Measurements from ENCODE around the gene ITGA8. TPM values are rescaled to one million over a fixed set of nuclear protein-coding genes. Genes with fewer than 3 reads are reported as not detected.

Gene ITGA8
- total RNA-seq, 5 donors from 2014 or later (not counting 1 experiment from before 2014, with no cell fraction given): 0.03 to 0.06 (median 0.06) TPM; not detected in 2

DNA sequence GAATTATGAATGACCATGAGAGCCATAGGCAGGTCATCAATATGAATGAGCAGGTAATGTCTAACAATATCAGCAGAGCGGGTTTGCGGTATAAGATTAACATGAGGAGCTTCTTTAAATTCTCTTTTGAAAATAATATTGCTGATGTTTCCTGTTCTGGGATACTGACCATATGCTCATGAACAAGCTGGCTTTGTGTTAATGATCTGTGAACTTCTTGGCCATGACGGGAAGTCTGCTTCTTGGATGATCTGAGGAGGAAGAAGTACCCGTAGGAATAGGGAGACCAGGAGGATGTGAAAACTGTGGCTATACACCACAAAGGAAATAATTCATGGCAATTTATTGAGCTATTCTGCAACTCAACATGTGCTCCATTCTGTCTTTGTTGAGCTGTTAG is 38.6 kb downstream of the ITGA8 start:
- DNase-seq (no peak), ATAC-seq (replicated peaks in 1 of 4) (no peak)
- no peak overlapping the region for H3K27ac Mint-ChIP-seq
- H3K27me3 ChIP-seq (replicated peaks in 1 of 2; ENCODE audit: control insufficient read depth in 2 of 2, extremely low read depth in 1 of 2, insufficient read depth in 2 of 2, low read length in 1 of 2): peaks cover 0 to 2% of the 10 kb centered on the region in 2 experiments
- H3K4me3 ChIP-seq (ENCODE audit: control insufficient read depth in 1 of 2, extremely low read depth in 1 of 2, low read length in 1 of 2): no peak overlapping the region
- no peaks in the 10 kb centered on the region for H3K36me3 Mint-ChIP-seq
- no peaks in the 10 kb centered on the region for H3K36me3 ChIP-seq (ENCODE audit: control insufficient read depth in 2 of 2, extremely low read depth in 1 of 2, insufficient read depth in 1 of 2, low read length in 1 of 2)
- H3K9me3 Mint-ChIP-seq: no peaks in the 10 kb centered on the region
- H3K9me3 ChIP-seq: no peaks in the 10 kb centered on the region
- POLR2A ChIA-PET: no interaction called here
- WGBS (ENCODE audit: insufficient coverage): 79% methylated on average over 3 of the region's 4 CpGs
- H3K27ac ChIP-seq (ENCODE audit: low read length): no peak overlapping the region
- H3K4me1 ChIP-seq (ENCODE audit: control insufficient read depth in 1 of 2, extremely low read depth in 1 of 2, insufficient read depth in 2 of 2, low read length in 2 of 2): no peaks in the 10 kb centered on the region
- H3K4me3 Mint-ChIP-seq: no peak overlapping the region
- CTCF ChIA-PET: no interaction called here
- peaks cover 25 to 39% of the 10 kb centered on the region in 2 donors for H3K27me3 Mint-ChIP-seq
- H3K4me1 Mint-ChIP-seq: no peaks in the 10 kb centered on the region

DNA sequence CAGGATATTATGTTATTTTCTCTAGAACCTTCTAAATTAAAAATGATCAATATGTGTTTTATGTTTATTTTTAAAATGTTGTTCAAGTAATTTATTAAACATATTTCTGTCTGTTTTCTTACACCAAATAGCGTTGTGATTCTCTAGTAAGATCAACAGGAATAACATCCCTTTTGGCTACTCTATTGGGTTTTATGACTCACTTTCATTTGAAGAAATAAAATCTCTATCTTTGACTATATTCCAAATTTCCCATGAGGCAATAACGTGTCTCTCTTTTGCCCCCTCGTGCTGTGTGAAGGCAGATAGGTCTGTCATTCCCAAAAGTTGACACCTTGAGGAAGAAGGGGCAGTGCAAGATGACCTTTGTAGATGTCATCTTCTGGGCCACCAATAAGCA is 40.9 kb downstream of the ITGA8 start:
- Mint-ChIP-seq H3K27ac (no peak overlapping the region), H3K36me3 (no peaks in the 10 kb centered on the region), H3K27me3 (peaks cover 21 to 37% of the 10 kb centered on the region in 2 donors), H3K4me3 (no peak overlapping the region), H3K4me1 (no peaks in the 10 kb centered on the region), H3K9me3 (no peaks in the 10 kb centered on the region)
- H3K36me3 ChIP-seq (ENCODE audit: control insufficient read depth in 2 of 2, extremely low read depth in 1 of 2, insufficient read depth in 1 of 2, low read length in 1 of 2): no peaks in the 10 kb centered on the region
- H3K9me3 ChIP-seq: no peaks in the 10 kb centered on the region
- no peak overlapping the region for H3K4me3 ChIP-seq (ENCODE audit: control insufficient read depth in 1 of 2, extremely low read depth in 1 of 2, low read length in 1 of 2)
- ATAC-seq (replicated peaks in 1 of 4) (no peak), DNase-seq (no peak)
- peaks cover 0 to 2% of the 10 kb centered on the region in 2 experiments for H3K27me3 ChIP-seq (replicated peaks in 1 of 2; ENCODE audit: control insufficient read depth in 2 of 2, extremely low read depth in 1 of 2, insufficient read depth in 2 of 2, low read length in 1 of 2)
- ChIA-PET POLR2A (no interaction called here), CTCF (no interaction called here)
- WGBS (ENCODE audit: insufficient coverage): 73% methylated on average over 2 of the region's 3 CpGs
- no peaks in the 10 kb centered on the region for H3K4me1 ChIP-seq (ENCODE audit: control insufficient read depth in 1 of 2, extremely low read depth in 1 of 2, insufficient read depth in 2 of 2, low read length in 2 of 2)
- H3K27ac ChIP-seq (ENCODE audit: low read length): no peak overlapping the region

DNA sequence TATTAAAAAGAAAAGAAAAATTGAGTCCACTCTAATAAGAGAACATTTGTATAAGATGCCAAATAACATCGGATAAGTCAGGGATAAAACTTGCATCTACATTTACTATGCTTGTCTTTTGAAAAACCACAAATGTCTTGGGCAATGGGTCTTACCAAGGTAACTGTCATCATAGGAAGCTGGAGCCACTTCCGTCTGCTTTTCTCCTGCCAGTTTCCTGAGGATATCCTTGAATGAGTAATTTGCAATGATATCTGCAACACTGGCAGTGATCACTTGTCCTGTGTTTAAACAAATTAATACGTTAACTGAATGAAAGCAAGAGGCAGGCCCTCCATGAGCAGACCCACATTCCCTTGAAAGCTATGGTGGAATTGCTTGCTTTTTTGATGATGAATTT is 47.3 kb downstream of the ITGA8 start:
- no peaks in the 10 kb centered on the region for H3K36me3 ChIP-seq (ENCODE audit: control insufficient read depth in 2 of 2, extremely low read depth in 1 of 2, insufficient read depth in 1 of 2, low read length in 1 of 2)
- H3K4me1 ChIP-seq (ENCODE audit: control insufficient read depth in 1 of 2, extremely low read depth in 1 of 2, insufficient read depth in 2 of 2, low read length in 2 of 2): no peaks in the 10 kb centered on the region
- ChIA-PET CTCF (interaction anchor here in 1 of 2 donors (0.7 kb wide), 1 partner anchor 227 kb away, joined by 3 read pairs; no protein-coding TSS in a partner anchor), POLR2A (interaction anchor here in 1 of 2 donors (0.6 kb wide), 2 partner anchors 20 to 77 kb away, joined by 5 read pairs; no protein-coding TSS in a partner anchor)
- H3K27me3 ChIP-seq (replicated peaks in 1 of 2; ENCODE audit: control insufficient read depth in 2 of 2, extremely low read depth in 1 of 2, insufficient read depth in 2 of 2, low read length in 1 of 2): peaks cover 0 to 5% of the 10 kb centered on the region in 2 experiments
- WGBS (ENCODE audit: insufficient coverage): no CpG with 5 or more reads among the region's 3 CpGs
- Mint-ChIP-seq H3K27me3 (peaks cover 19 to 25% of the 10 kb centered on the region in 2 donors), H3K4me3 (no peak overlapping the region), H3K36me3 (no peaks in the 10 kb centered on the region), H3K4me1 (no peaks in the 10 kb centered on the region), H3K27ac (no peak overlapping the region), H3K9me3 (no peaks in the 10 kb centered on the region)
- ATAC-seq (replicated peaks in 1 of 4) (no peak), DNase-seq (no peak)
- H3K9me3 ChIP-seq: no peaks in the 10 kb centered on the region
- no peak overlapping the region for H3K4me3 ChIP-seq (ENCODE audit: control insufficient read depth in 1 of 2, extremely low read depth in 1 of 2, low read length in 1 of 2)
- no peak overlapping the region for H3K27ac ChIP-seq (ENCODE audit: low read length)

DNA sequence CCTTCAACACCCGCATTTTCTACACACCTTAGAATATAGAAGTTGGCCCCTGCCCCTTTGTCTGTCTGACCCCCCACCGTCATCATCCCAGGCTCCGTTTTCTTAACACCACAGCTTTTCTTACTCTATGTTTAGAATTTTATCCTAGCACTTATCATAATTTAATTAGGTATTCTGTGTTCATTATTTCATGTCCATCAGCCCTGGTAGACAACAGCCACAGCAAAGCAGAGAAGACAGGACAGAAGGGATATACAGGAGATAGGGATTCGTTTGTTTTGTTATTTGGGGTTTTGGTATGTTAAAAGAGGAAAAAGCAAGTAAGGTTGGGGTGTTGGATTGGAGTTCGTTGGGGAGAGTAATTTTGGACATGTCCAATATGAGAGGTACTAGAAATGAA is 48.8 kb downstream of the ITGA8 start:
- peaks cover 13 to 21% of the 10 kb centered on the region in 2 donors for H3K27me3 Mint-ChIP-seq
- Histone ChIP-seq H3K36me3 (ENCODE audit: control insufficient read depth in 2 of 2, extremely low read depth in 1 of 2, insufficient read depth in 1 of 2, low read length in 1 of 2) (no peaks in the 10 kb centered on the region), H3K27ac (ENCODE audit: low read length) (no peak overlapping the region), H3K27me3 (replicated peaks in 1 of 2; ENCODE audit: control insufficient read depth in 2 of 2, extremely low read depth in 1 of 2, insufficient read depth in 2 of 2, low read length in 1 of 2) (peaks cover 0 to 5% of the 10 kb centered on the region in 2 experiments), H3K4me3 (ENCODE audit: control insufficient read depth in 1 of 2, extremely low read depth in 1 of 2, low read length in 1 of 2) (no peak overlapping the region), H3K9me3 (no peaks in the 10 kb centered on the region), H3K4me1 (ENCODE audit: control insufficient read depth in 1 of 2, extremely low read depth in 1 of 2, insufficient read depth in 2 of 2, low read length in 2 of 2) (no peaks in the 10 kb centered on the region)
- no peak for ATAC-seq (replicated peaks in 1 of 4)
- H3K27ac Mint-ChIP-seq: no peak overlapping the region
- ChIA-PET POLR2A (no interaction called here), CTCF (no interaction called here)
- no peak overlapping the region for H3K4me3 Mint-ChIP-seq
- 60% methylated on average over 1 of the region's 5 CpGs for WGBS (ENCODE audit: insufficient coverage)
- H3K4me1 Mint-ChIP-seq: no peaks in the 10 kb centered on the region
- no peaks in the 10 kb centered on the region for H3K36me3 Mint-ChIP-seq
- DNase-seq: no peak
- peaks cover 0 to 5% (median 0%) of the 10 kb centered on the region in 3 donors for H3K9me3 Mint-ChIP-seq

DNA sequence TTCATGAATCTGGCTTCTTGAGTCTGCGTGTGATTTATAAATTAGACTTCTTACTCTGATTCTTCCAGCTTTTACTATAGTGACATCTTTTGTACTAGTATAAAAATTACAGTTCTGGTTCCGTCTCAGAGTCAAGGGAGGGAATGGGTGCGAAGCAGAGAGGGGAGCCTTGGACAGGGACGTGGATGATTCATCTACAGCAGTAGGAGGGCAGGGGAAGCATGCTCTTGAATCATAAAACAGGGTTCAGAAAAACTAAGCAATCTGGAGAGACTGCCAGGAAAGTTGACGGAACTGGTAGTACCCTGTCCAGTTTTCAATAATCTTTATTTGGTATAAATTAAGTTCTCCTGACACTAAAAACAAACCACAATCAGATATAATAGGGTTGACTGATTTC is 58.1 kb downstream of the ITGA8 start:
- Mint-ChIP-seq H3K27ac (no peak overlapping the region), H3K4me1 (no peaks in the 10 kb centered on the region), H3K4me3 (no peak overlapping the region), H3K9me3 (no peaks in the 10 kb centered on the region), H3K36me3 (no peaks in the 10 kb centered on the region), H3K27me3 (peaks cover 0 to 6% of the 10 kb centered on the region in 2 donors)
- Histone ChIP-seq H3K4me3 (ENCODE audit: control insufficient read depth in 1 of 2, extremely low read depth in 1 of 2, low read length in 1 of 2) (no peak overlapping the region), H3K36me3 (ENCODE audit: control insufficient read depth in 2 of 2, extremely low read depth in 1 of 2, insufficient read depth in 1 of 2, low read length in 1 of 2) (no peaks in the 10 kb centered on the region), H3K27ac (ENCODE audit: low read length) (no peak overlapping the region), H3K9me3 (no peaks in the 10 kb centered on the region), H3K4me1 (ENCODE audit: control insufficient read depth in 1 of 2, extremely low read depth in 1 of 2, insufficient read depth in 2 of 2, low read length in 2 of 2) (no peaks in the 10 kb centered on the region), H3K27me3 (replicated peaks in 1 of 2; ENCODE audit: control insufficient read depth in 2 of 2, extremely low read depth in 1 of 2, insufficient read depth in 2 of 2, low read length in 1 of 2) (no peaks in the 10 kb centered on the region)
- ATAC-seq (replicated peaks in 1 of 4) (no peak), DNase-seq (no peak)
- WGBS (ENCODE audit: insufficient coverage): 61% methylated on average over 2 of the region's 5 CpGs
- CTCF ChIA-PET: no interaction called here
- POLR2A ChIA-PET: no interaction called here

DNA sequence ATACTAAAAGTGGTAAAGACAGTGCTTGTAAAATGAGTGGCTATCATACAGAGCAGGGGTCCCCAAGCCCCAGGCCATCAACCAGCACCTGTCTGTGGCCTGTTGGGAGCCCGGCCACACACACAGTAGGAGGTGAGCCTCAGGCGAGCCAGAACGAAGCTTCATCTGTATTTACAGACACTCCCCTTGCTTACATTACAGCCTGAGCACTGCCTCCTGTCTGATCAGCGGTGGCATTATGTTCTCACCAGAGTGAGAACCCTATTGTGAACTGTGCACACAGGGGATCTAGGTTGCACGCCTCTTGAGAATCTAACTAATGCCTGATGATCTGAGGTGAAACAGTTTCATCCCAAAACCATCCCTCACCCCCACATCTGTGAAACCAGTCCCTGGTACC is 58.7 kb downstream of the ITGA8 start:
- no peak overlapping the region for H3K4me3 Mint-ChIP-seq
- DNase-seq (no peak), ATAC-seq (replicated peaks in 1 of 4) (no peak)
- Histone ChIP-seq H3K4me3 (ENCODE audit: control insufficient read depth in 1 of 2, extremely low read depth in 1 of 2, low read length in 1 of 2) (no peak overlapping the region), H3K36me3 (ENCODE audit: control insufficient read depth in 2 of 2, extremely low read depth in 1 of 2, insufficient read depth in 1 of 2, low read length in 1 of 2) (no peaks in the 10 kb centered on the region), H3K9me3 (no peaks in the 10 kb centered on the region), H3K4me1 (ENCODE audit: control insufficient read depth in 1 of 2, extremely low read depth in 1 of 2, insufficient read depth in 2 of 2, low read length in 2 of 2) (no peaks in the 10 kb centered on the region), H3K27me3 (replicated peaks in 1 of 2; ENCODE audit: control insufficient read depth in 2 of 2, extremely low read depth in 1 of 2, insufficient read depth in 2 of 2, low read length in 1 of 2) (no peaks in the 10 kb centered on the region), H3K27ac (ENCODE audit: low read length) (no peak overlapping the region)
- no peaks in the 10 kb centered on the region for H3K4me1 Mint-ChIP-seq
- ChIA-PET CTCF (no interaction called here), POLR2A (no interaction called here)
- H3K36me3 Mint-ChIP-seq: no peaks in the 10 kb centered on the region
- H3K27ac Mint-ChIP-seq: no peak overlapping the region
- no peaks in the 10 kb centered on the region for H3K9me3 Mint-ChIP-seq
- peaks cover 0 to 8% of the 10 kb centered on the region in 2 donors for H3K27me3 Mint-ChIP-seq
- 71% methylated on average over 3 of the region's 5 CpGs for WGBS (ENCODE audit: insufficient coverage)

DNA sequence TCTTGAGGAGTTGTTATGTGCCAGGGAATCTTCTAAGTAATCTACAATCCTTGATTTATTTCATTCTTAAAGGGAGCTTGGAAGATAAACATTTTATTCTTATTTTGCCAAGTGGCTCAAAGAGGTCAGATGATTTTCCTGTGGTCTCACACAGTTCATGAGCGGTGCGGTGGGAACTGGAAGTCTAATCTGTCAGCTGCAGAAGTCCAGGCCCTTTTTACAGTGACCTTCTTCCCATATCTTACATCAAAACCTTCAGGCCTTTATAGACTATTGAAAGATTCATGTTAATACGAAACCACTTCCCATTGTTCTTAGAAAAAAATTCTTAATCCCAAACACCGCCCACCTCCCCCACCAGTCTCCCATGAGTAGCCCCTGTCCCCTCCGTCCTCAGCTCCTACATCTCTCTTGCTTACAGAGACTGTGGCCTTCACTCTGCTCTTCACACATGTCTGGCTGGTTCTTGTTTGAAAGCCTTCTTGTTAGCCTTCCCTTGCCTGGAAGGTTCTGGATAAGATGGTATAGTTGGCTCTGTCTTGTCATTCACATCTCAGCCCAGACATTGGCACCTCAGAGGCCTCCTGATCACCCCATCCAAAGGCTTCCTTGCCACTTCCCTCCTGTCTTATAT is 61.5 kb downstream of the ITGA8 start:
- H3K4me3 ChIP-seq (ENCODE audit: control insufficient read depth in 1 of 2, extremely low read depth in 1 of 2, low read length in 1 of 2): no peak overlapping the region
- 60% methylated on average over 4 of the region's 5 CpGs for WGBS (ENCODE audit: insufficient coverage)
- H3K36me3 ChIP-seq (ENCODE audit: control insufficient read depth in 2 of 2, extremely low read depth in 1 of 2, insufficient read depth in 1 of 2, low read length in 1 of 2): no peaks in the 10 kb centered on the region
- no peaks in the 10 kb centered on the region for H3K9me3 ChIP-seq
- H3K9me3 Mint-ChIP-seq: no peaks in the 10 kb centered on the region
- CTCF ChIA-PET: no interaction called here
- no peaks in the 10 kb centered on the region for H3K27me3 ChIP-seq (replicated peaks in 1 of 2; ENCODE audit: control insufficient read depth in 2 of 2, extremely low read depth in 1 of 2, insufficient read depth in 2 of 2, low read length in 1 of 2)
- peaks cover 3 to 8% of the 10 kb centered on the region in 2 donors for H3K27me3 Mint-ChIP-seq
- no peak overlapping the region for H3K27ac ChIP-seq (ENCODE audit: low read length)
- DNase-seq (no peak), ATAC-seq (replicated peaks in 1 of 4) (no peak)
- no peak overlapping the region for H3K27ac Mint-ChIP-seq
- no peaks in the 10 kb centered on the region for H3K4me1 Mint-ChIP-seq
- POLR2A ChIA-PET: no interaction called here
- H3K36me3 Mint-ChIP-seq: no peaks in the 10 kb centered on the region
- H3K4me1 ChIP-seq (ENCODE audit: control insufficient read depth in 1 of 2, extremely low read depth in 1 of 2, insufficient read depth in 2 of 2, low read length in 2 of 2): no peaks in the 10 kb centered on the region
- no peak overlapping the region for H3K4me3 Mint-ChIP-seq
